Subcutaneous adipose tissue (tissue), 4 donors: ENCODE data around the gene KCTD11. TPM values are rescaled to one million over a fixed set of nuclear protein-coding genes. Genes with fewer than 3 reads are reported as not detected.

Experiments
- total RNA-seq, 4 donors: library from RNA; depleted of rRNA; stranded (reverse); fragments of >200 nt; gene quantifications; one replicate each; pipeline ENCODE4 v1.1.0, GENCODE V29; 2016
- TF ChIP-seq, protein P1 (sequence below): fragments of 450-650 bp; IDR thresholded peaks from one replicate; pipeline ENCODE4 v1.5.1; 2016; ENCODE audit warnings: low read depth, mild to moderate bottlenecking, control low read depth, antibody characterized with exemption, moderate library complexity

KCTD11 gene
- total RNA-seq, 4 donors from 2014 or later, result 4.9 to 13.8 (median 7.2) TPM

DNA sequence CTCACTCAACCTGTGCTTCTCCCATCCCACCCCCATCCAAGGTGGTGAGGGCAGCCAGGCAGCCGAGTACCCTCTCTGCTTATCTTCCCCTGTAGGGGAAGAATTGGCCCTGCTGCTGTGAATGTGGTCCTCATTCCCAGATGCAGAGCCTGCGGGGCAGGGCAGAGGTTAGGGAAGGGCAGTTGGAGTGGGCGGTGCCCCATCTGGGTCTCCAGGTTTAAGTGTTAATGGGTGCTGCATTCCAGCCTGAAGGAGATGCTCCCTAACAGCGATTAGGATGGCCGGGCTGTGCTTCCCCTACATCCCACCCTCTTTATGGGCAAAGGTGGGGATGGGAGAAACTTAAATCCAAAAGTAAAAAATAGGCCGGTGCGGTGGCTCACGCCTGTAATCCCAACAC, 15.1 kb downstream of the KCTD11 start:
- TF ChIP-seq, protein P1, sequence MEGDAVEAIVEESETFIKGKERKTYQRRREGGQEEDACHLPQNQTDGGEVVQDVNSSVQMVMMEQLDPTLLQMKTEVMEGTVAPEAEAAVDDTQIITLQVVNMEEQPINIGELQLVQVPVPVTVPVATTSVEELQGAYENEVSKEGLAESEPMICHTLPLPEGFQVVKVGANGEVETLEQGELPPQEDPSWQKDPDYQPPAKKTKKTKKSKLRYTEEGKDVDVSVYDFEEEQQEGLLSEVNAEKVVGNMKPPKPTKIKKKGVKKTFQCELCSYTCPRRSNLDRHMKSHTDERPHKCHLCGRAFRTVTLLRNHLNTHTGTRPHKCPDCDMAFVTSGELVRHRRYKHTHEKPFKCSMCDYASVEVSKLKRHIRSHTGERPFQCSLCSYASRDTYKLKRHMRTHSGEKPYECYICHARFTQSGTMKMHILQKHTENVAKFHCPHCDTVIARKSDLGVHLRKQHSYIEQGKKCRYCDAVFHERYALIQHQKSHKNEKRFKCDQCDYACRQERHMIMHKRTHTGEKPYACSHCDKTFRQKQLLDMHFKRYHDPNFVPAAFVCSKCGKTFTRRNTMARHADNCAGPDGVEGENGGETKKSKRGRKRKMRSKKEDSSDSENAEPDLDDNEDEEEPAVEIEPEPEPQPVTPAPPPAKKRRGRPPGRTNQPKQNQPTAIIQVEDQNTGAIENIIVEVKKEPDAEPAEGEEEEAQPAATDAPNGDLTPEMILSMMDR, result no peak

DNA sequence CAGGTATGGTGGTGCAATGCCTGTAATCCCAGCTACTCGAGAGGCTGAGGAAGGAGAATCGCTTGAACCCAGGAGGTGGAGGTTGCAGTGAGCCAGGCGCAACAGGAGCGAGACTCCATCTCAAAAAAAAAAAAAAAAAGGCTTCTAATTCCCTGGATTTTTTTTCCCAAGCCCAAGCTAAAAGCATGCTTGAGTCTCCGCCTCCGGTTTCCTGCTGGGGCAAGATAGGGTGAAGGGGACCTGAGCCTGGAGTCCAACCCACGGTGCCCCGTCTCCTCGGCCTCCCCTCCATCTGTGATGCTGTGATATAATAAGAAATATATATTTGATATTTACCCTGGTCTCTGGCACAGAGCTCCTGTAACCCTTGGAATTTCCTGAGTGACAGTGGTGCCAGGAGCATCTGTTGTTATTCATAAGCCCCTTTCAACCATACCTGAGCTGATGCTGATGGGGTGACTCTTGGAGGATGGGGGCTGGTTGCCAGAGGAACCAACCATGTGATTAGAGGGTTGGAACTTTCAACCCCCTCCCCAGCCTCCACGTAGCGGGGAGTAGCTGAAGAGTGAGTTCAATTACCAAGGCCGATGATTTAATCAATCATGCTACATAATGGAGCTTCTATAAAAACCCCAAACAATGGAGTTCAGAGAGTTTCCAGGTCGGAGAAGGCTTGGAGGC, 16.1 kb downstream of the KCTD11 start:
- TF ChIP-seq, protein P1, result no peak

GRCh38 chr17:7369825-7370224, 17.9 kb downstream of the KCTD11 start:
- TF ChIP-seq, protein P1, result no peak

DNA sequence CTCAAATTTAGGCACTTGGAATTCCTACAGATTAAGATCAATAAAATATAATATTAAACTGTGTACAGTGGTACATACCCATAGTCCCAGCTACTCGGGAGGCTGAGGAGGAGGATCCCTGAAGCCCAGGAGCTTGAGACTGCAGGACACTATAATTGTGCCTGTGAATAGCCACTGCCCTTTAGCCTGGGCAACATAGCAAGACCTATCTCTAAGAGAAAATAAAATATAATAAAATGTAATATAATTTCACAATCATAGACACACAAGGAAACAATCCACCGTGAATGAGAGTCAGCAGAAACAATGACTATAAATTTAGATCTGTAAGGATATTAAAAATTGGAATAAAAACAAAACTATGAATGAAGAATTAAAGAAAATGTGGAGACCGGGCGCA, 18.9 kb downstream of the KCTD11 start:
- TF ChIP-seq, protein P1, result no peak

- TF ChIP-seq, protein P1, result no peak
Observed at GRCh38 chr17:7374353-7374752, 22.4 kb downstream of the KCTD11 start.

DNA sequence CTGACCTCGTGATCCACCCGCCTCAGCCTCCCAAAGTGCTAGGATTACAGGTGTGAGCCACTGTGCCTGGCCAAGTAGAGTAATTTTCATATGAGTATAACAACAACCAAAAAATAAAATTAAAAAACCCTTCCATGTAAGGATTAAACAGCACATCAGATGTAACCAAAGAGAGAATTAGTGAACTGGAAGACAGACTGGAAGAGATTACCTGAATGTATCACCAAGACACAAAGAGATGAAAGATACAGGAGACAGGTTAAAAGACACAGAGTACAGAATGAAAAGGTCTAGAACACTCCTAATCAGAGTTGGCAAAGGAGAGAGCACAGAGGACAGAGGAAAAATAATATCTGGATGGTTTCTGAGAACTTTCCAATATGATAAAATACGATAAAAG, 27.2 kb downstream of the KCTD11 start:
- TF ChIP-seq, protein P1, result no peak

DNA sequence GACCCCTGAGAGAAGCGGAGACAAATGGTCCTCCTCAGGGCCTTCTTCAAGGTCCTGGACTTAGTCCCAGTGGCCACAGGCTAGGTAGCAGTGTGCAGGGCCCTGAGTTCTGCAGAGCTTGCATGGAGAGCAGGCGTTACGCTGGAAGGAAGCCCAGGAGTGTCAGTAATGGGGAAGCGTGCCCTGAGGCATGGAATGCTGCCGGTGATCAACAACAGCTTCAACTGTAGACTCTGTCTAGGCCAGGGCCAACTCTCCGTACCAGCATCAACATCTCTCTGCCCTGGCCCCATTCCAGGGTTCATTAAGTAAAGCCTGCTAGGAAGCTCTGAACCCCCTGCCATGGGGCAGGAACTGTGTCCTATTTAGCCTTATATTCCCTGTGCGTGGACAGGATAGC, 28.4 kb downstream of the KCTD11 start:
- TF ChIP-seq, protein P1, result no peak
